Measurements from ENCODE around the gene PLEK2. TPM values are rescaled to one million over a fixed set of nuclear protein-coding genes. Genes with fewer than 3 reads are reported as not detected.

Gene PLEK2
- total and polyA plus RNA-seq, 2 of the 13 experiments (the other 11 are each of a cell fraction or from before 2014, with no cell fraction given) = 0.26 to 1.5 TPM

DNA sequence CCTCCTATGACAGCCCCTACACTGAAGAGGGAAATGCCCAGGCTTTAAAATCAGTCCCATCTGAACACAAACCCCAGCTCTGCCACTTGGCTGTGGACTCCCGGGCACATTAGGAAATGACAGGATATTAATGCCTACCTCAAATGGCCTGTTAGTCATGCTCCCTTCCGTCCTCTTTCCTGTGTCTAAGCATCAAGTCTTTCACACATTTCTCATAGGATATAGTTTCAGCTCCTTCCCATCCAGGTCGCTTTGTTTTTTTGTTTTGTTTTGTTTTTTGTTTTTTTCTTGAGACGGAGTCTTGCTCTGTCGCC is 16.1 kb downstream of the PLEK2 start (continued):
- TF ChIP-seq ZBTB40 (IDR thresholded peaks at IDR 0.05) (no peak), ZBTB40 (CRISPR knock-in tag; IDR thresholded peaks at IDR 0.05) (no peak), PHB2 (IDR thresholded peaks at IDR 0.05; ENCODE audit: partially characterized antibody) (no peak), PAX8 (CRISPR knock-in tag; IDR thresholded peaks at IDR 0.05; ENCODE audit: borderline replicate concordance) (no peak)
